ENCODE results near the gene ZNF8.

GRCh38 chr19:58262922-58263296 lies 15.8 kb upstream of the ZNF8 start:
- TF ChIP-seq CTCF (IDR thresholded peaks at IDR 0.05; ENCODE audit: low read length), result no peak
- no peak for TF ChIP-seq EZH2 (optimal IDR thresholded peaks at IDR 0.05; ENCODE audit: low read depth, low read length)
